Stimulated activated CD8-positive, alpha-beta memory T cell treated with anti-CD3 and anti-CD28 coated beads, Interleukin-15, amount 100 ng/mL, for 1 hour (primary cell): ENCODE results near the gene ORAI1.
A peak's percentile ranks its signal among the peaks of the same experiment; 100 is the strongest.
"Not testable (repeated sequence)": the region's sequence is repeated elsewhere in the genome, so short reads cannot be mapped to it uniquely, and the experiment has no call there.

Experiments used
- DNase-seq: peaks from one replicate; pipeline ENCODE4 v3.0.0-alpha.2; 2020; ENCODE audit warnings: low read depth

Gene ORAI1

DNA sequence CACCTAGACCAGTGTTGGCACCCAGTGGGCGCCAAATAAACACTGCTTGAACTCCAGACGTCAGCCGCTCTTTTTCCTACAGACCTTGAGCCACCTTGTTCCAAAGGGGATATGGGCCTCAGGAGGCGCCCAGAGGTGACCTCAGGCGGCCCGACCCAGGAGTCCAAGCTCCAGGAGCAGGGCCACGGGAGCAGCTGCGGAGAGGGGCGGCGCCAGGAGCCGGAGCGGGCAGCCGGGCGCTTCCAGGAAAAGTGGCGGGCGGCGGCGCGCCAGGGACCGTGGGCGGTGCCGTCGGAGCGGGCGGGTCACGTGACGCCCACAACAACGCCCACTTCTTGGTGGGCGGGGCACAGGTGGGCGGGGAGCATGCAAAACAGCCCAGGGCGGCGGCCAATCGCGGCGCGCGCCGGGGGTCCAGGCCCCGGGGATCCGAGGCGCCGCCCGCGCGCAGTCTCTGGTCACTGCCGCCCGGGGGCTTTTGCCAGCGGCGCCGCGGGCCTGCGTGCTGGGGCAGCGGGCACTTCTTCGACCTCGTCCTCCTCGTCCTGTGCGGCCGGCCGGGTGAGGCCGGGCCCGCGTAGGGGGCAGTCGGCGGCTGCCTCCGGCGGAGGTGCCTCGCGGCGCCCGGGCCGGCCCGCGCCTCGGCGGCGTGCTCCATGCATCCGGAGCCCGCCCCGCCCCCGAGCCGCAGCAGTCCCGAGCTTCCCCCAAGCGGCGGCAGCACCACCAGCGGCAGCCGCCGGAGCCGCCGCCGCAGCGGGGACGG lies at the start of gene ORAI1:
Gene ORAI1 (plus strand): TSS at position 444 of the 766 bp plus-strand sequence.
- DNase-seq = peak; percentile 92

DNA sequence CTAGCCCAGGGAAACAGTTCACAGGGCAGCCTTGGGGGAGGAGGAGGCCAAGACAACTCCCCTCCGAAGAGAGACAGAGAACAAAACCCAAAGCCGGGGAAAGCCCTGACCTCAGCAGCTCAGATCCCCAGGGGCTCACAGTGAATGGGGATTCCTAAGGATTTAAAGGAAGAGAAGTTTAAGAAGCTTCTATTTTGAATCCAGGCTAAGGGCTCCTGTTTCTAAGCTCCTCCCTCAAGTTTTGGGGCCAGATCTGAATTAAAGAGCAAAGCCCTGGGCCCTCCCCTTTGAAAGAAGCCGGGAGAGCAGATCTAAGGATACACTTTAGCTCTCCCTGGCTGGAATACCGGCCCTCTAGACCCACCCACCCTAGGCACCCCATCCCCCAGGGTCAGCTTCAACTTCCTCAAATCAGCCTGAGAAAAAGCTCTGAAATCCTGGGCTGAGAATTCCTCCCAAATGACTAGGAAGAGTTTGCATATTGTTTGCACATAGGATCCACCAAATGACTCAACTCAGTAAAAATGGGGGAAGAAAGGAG lies 49.4 kb upstream of the ORAI1 start:
- no peak for DNase-seq

DNA sequence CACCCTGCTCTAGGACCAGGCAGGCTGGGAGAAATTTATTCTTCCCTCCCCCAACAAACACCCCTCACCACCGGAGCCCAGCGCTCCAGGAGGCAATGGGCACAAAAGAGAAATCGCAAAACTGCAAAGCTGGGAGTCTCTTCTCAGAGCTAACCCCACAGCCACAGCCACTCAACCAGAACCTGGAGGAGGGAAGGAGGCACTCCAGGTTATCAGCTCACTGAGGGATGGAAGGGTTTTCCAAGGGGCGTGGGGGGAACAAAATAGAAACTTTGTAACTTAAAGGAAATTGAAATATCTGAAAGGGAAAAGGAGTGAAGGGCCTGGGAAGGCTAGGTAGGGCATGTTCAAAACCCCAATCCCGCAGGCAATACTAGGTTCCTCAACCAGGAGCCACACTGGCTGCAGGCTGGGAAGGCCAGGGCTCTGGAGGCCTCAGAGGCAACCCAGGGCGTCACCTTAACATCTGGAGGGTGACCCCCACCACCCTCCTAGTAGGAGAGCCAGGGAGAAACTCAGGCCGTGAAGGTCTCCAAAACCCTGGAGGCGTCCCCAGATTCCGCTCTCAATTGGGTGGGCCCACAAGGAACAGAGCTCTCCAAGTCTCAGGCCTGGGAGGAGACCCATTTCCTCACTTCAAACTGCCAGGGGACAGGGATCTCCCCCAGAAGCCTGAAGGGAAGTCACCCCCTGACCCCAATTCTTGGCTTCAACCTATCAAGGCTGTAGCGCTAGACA lies 48.7 kb upstream of the ORAI1 start:
- no peak for DNase-seq

DNA sequence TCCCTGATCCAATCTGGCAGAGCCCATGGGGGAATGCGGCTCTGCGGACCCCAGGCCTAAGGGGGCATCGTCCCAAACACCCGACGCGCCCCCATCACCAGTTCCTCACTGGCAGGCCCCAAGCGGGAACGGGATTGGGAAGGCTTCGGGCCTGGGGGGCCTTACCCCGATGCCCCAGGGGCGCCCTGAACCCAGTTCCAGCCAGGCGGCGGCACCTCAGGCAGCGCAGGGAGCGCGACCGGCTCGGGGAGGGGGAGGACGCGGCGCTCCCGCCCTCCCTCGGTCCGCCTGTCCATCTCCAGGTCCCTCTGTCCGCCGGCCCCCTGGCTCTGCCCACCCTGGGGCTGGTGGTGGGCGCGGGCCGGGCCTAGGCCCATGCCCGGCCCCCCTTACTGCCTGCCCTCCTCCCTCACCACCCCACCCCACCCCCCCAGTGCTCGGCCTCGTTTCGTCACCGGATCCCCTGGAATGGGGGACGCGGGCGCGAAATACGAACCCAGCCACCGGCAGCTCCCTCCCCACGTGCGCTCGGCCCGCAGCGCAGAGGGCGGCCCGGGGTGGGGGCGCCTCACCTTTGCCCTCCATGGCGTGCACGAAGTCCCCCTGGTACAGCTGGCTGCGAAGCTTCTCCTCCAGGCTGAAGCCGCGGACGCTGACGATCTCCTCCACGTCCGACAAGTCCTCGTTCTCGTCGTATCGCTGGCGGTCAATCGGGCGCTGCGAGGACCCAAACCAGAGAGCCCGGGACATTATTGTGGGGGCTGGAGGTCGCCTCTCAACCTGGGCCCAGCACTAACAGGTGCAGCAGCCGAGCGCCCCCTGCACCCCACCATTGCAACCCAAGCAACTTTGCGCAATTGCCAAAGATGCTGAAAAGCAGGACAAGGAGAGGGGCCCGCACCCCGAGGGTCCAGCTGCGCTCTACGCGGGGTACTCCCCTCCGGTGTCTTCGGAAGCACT lies 47.8 kb upstream of the ORAI1 start:
- no peak for DNase-seq

DNA sequence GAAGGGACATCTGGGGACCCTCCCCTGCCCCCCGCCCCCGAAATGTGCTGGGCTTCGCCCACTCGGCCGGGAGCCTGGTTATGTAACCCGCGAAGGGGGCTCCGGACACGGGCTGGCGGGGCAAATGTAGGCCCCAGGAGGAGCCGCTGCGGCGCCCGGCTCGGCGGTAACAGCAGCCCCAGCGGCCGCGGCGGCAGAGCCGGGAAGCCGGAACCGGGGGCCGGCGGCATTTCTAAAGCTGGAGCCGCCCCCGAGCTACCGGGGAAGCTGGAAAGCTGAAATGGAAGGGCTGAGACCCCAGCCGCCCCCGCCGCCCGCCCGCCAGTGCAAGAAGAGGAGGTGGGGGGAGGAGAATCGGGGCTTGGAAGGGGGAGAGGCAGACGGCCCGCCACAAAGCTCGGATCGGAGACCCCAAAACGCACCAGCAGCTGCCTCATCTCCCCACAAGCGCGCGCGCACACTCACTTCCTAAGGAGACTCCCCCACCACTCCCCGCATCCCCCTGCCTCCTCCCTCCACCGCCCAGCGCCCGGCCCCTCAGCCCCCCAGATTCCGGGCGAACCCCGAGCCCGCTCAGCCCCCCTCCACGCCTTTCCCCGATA lies 47.0 kb upstream of the ORAI1 start:
- no peak for DNase-seq

DNA sequence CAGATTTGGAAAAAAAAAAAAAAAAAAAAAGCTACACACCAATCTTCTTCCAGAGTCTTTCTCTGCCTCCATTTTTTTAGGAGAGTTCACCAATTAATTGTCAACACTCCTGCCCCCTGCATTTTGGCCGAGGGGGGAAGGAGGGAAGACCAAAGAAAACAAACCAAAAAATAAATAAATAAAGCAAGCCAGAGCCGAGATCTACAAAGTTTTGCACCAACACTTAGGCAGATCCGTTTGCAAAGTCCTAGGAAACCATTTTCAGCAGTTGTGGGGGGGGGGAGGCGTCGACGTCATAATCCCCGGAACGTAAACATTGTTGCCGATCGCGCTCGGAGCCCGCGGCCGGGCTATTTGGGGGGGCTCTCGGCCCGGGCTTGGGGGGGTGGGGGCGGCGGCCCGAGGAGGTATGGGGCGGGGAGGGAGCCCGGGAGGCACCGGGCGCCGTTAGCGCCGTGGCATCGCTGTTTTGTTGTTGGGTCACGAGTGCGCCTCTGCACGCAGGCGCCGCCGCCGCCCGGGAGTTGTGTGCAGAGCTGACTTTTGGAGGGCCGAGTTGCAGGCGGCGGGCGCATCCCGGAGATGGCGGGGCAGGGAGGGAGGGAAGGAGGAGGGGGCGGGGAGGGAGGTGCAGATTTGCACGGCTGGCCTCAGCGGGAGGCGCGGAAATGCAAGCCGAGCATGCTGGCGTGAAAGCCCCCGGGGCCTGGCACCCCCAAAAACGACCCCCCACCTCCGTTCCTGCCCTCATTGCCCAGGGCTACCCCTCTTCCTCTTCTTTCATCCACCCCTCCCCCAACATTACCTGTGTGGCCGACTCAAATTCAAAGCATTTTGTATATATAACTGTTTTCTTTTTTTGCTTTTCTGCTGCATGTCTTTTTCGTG lies 46.1 kb upstream of the ORAI1 start:
- peak; percentile 50 for DNase-seq

DNA sequence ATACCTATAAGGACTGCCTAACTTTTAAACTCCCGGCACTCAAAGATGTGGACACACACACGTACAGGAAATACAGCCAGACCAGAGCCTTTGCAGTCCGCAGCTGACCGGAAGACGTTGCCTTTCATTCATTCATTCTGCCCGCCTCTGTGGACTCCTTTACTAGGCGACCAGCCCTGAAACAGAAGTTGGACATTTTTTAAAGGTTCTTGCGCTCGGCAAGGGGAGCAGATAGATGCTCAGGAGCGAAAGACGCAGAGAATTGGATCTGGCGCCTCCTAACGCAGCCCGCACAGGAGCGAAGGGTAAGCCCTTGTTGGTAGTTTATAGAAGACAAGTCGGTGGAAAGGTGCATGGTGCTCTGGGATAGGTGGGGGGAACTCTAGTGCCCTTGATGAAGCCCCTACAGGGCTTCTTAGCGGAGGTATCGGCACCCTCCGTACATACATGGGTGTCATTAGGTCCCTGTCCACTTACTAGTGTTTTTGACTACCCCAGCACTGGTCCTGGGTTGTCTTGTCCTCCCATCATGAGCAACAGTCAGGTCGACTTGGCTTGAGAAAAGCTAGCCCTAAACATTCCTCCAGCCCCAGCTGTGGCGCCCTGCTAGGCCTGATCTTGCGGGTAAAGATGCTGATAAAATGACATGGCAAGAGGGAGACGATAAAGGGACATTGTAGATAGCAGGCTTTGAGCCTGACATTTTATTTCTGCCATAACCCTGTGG lies 45.2 kb upstream of the ORAI1 start, which contains the start of gene KDM2B:
Gene KDM2B (minus strand): TSS at position 65 of the 727 bp plus-strand sequence. CDS start 112 bp downstream, outside the sequence.
- no peak for DNase-seq

DNA sequence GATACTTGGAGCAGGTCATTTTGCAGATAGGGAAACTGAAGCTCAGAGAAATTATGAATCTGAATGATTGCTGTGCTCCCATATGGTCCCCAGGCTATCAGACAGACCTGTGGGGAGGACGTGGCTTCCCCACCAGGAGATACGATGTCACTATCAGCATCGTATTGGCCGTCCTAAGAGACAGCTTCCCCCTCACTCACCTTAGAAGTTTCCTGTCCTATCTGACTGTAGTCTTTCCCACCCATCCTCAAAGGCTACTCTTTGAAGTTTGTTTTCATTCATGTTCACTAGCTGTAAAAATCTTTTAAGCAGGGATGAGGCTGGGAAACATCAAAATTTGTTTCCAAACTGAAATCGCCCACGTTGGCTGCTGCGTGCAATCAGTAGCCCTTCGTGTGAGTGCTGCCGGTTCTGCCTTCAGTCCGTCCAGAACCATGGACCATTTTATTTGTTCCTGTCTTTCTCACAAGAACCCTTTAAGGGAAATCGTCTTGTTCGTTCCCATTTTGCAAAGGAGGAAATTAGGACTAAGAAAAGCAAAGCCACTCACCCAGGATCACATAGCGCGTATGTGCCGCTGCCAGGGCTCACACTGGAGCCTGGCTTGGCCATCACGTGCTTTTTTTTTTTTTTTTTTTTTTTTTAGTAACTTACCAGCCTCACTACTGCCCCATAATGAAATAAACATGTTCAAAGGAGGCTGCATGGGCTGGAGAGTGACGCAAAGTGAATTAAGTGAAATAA lies 44.5 kb upstream of the ORAI1 start:
- DNase-seq = no peak

DNA sequence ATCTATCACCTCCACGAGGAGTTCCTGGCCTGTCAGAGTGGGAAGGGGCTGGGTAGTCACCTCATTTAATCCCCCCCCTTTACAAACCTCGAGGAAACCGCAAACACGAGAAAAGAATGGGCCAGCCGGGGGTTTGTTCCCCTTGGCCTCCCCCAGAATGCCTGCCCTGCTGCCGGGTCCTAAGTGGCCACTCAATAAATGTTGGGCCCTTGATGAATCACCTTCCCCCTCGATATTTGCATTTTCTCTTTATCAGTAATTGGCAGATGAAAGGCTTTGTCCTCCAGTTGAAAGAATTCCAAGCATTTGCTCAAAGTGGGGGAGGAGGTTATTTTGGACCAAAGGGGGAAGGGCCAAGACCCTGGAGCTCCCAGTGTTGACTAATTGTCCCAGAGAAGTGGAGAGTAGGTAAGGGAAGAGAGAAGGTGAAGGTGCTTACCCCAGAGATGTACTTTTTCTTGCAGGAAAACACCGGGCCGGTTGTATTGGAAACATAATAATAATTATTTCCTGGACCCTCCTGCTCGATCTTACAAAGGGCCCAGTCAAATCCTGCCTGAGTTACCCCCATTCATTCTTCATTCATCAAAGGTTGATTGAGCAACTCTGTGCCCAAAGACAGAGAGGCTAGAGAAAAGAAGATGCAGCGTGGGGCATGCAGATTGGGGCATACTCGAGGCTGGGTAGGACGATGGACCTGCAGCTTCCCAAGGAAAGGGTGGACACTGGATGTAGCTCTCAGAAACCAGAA lies 43.6 kb upstream of the ORAI1 start:
- no peak for DNase-seq

DNA sequence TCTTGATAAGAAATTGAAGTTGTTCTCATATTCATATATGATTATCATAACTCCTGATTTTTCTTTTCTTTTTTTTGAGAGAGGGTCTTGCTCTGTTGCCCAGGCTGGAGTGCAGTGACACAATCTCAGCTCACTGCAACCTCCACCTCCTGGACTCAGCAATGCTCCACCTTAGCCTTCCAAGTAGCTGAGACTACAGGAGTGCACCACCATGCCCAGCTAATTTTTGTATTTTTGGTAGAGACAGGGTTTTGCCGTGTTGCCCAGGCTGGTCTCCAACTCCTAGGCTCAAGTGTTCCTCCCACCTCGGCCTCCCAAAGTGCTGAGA lies 43.0 kb upstream of the ORAI1 start:
- DNase-seq = not testable (repeated sequence)

DNA sequence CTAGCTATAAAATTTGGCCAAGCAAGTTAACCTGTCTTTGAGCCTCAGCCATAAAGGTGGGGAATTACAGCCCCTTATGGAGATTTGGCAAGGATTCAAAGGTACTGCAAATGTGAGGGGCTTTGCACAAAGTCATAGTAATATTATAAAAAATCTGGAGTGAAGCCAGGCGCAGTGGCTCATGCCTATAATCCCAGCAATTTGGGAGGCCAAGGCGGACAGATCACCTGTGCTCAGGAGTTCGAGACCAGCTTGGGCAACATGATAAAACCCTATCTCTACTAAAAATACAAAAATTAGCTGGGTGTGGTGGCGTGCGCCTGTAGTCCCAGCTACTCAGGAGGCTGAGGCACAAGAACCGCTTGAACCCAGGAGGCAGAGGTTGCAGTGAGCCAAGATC lies 41.4 kb upstream of the ORAI1 start:
- DNase-seq = not testable (repeated sequence)

DNA sequence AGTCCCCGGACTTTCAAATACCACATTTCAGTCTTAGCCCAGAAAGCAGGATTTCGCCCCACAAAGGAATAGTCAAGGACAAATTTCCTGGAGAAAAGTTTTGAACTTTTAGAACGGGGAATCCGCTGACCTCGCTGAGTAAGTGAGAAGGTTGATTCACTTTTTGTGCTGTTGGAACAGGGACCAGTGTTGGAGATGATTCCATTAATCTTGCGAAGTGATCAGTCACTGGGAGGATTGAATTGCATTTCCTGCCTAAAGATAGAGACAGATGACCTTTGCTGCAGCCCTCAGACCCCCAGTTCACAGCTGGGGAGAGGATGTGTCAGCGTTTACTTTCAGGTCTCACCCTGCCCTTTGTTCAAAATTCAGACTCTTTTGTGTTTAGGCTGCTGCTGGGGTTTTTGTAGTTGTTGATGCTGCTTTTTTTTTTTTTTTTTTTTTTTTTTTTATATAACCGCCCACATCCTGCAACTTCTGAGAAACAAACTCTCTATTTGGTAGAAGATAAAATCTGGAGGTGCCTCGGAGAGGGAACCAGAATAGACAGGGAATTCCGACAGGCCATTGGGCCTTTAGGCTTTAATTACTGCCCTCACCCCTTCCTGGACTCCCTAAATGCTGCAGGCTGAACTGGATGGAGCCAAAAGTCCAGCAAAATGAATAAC lies 35.7 kb upstream of the ORAI1 start:
- DNase-seq = peak; percentile 10

DNA sequence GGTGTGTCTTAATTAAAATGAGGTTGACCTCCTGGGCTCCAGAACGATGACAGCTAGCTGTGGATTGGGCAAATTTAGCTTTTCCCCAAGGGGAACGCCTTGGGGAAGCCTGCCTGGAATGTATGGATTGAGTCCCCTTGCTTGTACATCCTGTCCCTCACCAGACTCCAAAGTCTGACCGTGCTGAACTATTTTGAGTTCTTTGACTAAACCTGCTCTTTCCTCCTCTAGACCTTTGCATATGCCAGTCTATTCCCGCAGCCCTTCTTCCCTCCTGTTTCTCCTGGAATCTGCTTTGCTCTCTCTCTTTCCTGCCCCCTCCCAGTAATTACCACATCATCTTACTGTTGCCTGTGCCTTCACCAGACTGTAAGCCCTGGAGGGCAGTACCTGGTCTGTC lies 34.0 kb upstream of the ORAI1 start:
- no peak for DNase-seq

DNA sequence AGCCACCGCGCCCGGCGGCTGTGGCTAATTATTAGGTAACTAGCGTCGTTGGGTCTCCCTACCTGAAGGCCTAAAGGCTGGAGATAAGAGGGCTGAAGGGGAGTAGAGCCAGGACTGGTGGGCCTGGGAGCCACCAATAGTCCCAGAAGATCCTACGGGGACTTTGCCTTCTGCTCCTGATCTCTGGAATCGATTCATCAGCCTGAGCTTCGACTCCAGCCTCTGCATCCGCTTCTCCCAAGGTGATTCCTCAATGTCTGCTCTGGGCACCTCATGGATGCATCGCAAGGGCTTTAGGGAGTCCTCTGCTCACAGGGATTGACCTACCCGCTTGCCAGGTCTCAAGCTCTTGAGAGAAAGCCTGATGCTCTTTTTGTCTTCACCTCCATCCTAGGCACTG lies 30.8 kb upstream of the ORAI1 start:
- no peak for DNase-seq

DNA sequence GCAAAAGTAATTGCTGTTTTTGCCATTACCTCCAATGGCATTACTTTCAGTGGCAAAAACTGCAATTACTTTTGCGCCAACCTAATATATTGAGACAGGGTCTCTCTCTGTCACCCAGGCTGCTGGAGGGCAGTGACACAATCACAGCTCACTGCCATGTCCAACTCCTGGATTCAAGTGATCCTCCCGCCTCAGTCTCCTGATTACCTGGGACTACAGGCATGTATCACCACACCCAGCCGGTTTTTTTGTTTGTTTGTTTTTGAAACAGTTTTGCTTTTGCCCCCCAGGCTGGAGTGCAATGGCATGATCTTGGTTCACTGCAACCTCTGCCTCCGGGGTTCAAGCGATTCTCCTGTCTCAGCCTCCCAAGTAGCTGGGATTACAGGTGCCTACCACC lies 29.8 kb upstream of the ORAI1 start:
- no peak for DNase-seq

DNA sequence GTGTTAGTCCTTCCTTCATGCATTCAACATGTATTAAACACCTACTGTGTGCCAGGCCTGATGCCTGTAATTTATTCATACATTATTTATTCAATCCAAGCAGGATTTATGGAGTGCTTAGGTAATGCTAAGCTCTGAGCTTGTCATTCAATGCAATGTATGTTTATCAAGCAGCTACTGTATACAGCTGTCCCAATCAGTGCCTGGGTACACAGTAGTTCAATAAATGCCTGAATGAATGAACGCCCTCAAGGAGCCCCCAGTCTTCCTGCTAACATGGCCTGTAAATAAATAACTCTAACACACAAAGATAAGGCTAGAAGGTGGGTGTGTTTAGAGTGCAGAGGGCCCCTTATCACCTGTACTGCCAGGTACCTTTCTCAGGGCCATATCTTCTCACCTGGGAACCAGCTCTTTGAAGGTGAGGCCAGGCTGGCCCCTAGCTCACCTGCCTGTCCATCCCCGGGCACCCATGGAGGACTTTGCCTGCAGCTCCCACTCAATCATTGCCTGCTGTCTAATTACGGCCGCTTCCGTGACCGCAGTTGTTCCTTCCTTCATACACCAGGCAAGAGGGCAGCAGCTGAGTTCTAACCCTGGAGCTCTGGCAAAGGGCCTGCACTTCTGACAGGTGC lies 25.5 kb upstream of the ORAI1 start:
- no peak for DNase-seq

DNA sequence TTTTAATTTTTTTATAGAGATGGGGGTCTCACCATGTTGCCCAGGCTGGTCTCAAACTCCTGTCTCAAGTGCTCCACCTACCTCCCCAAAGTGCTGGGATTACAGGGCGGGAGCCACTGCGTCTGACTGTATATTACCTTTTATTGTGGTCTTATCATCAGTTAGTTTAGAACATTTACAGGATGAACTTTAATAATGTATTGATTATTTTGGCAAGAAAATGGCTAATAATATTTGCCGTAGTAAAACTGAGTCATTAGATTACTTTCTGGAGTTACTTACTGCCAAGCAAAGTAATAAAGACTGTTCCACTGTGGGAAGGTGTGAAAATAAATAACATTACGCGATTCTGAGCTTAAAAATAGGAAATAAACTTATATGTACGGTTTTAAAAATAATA lies 23.6 kb upstream of the ORAI1 start:
- no peak for DNase-seq
